OCI-LY3 (cell line): ENCODE measurements around the gene SLC8A1.

Source experiments
- H2AFZ ChIP-seq: fragments of 200-600, 300-600 bp; shearing (Covaris generic); 2 replicates; pipeline ENCODE4 v1.6.0; 2014; ENCODE audit warnings: antibody characterized with exemption, low read depth, low read length
- H3K27ac ChIP-seq: fragments of 200-600, 300-600 bp; sonication (generic); 2 replicates; pipeline ENCODE4 v1.5.1; 2014; ENCODE audit warnings: mild to moderate bottlenecking, low read length, moderate library complexity, mixed read lengths
- H3K27me3 ChIP-seq: fragments of 200-600, 300-600 bp; sonication (generic); 2 replicates; pipeline ENCODE4 v1.6.1; 2014; ENCODE audit warnings: low read depth, low read length, mixed read lengths
- H3K36me3 ChIP-seq: fragments of 200-600, 300-600 bp; sonication (generic); replicated peaks from 2 replicates; pipeline ENCODE3; 2014; ENCODE audit warnings: low read depth, low read length, mixed read lengths
- H3K4me1 ChIP-seq: fragments of 300-600, 200-600 bp; sonication (generic); 2 replicates; pipeline ENCODE4 v1.6.1; 2014; ENCODE audit warnings: low read length, mixed read lengths
- H3K4me2 ChIP-seq: fragments of 200-600, 300-600 bp; sonication (generic); 2 replicates; pipeline ENCODE4 v1.6.1; 2014; ENCODE audit warnings: low read length, mixed read lengths
- H3K4me3 ChIP-seq: fragments of 300-600, 200-600 bp; sonication (generic); 2 replicates; pipeline ENCODE4 v1.5.1; 2014; ENCODE audit warnings: antibody characterized with exemption, mild to moderate bottlenecking, low read length, moderate library complexity
- H3K79me2 ChIP-seq: fragments of 300-600, 200-600 bp; shearing (Covaris generic); 2 replicates; pipeline ENCODE4 v1.6.1; 2014; ENCODE audit warnings: mild to moderate bottlenecking, low read length, mixed read lengths
- H3K9ac ChIP-seq: fragments of 300-600, 200-600 bp; shearing (Covaris generic); 2 replicates; pipeline ENCODE4 v1.6.0; 2014; ENCODE audit warnings: mild to moderate bottlenecking, low read length, moderate library complexity
- H3K9me3 ChIP-seq: fragments of 200-600, 300-600 bp; shearing (Covaris generic); 2 replicates; pipeline ENCODE4 v1.6.1; 2014; ENCODE audit warnings: low read length, mixed read lengths; ENCODE audit not compliant: insufficient read depth
- H4K20me1 ChIP-seq: fragments of 200-600, 300-600 bp; sonication (generic); 2 replicates; pipeline ENCODE4 v1.6.1; 2016; ENCODE audit warnings: low read length, mixed read lengths; ENCODE audit not compliant: insufficient read depth
- EZH2phosphoT487 ChIP-seq: fragments of 200-600 bp; shearing (Covaris generic); IDR thresholded peaks from 2 replicates; pipeline ENCODE4 v1.6.1; 2018; ENCODE audit warnings: antibody characterized with exemption, mixed run types, low read depth
- TF ChIP-seq, protein P1 (sequence below): fragments of 200-600, 300-600 bp; sonication (generic); IDR thresholded peaks from 2 replicates; pipeline ENCODE4 v1.5.1; 2014; ENCODE audit warnings: antibody characterized with exemption, low read length, low read depth

The SLC8A1 gene

DNA sequence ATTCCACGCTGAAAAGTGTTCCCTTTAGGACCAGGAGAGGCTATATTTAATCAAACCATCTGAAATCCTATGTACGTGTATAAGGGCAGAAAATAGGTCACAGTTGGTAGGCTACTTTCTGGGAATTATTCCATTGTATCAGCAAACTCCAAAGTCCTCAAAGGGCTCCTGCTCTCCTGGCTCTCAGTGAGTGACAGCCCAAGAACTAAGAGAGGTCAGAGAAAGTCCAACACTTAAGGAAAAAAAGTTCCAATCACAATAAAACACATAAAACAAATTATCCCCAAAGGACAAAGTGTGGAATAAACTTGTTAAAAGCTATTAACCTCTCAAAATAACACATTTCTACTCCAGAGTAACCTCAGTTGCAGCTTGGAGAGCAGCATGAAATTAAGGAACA is 183.3 kb downstream of the SLC8A1 start:
- no peak overlapping the region for H3K4me2 ChIP-seq
- H2AFZ ChIP-seq: no peak overlapping the region
- H3K4me3 ChIP-seq: no peak overlapping the region
- H3K9ac ChIP-seq: no peak overlapping the region
- TF ChIP-seq, protein P1, sequence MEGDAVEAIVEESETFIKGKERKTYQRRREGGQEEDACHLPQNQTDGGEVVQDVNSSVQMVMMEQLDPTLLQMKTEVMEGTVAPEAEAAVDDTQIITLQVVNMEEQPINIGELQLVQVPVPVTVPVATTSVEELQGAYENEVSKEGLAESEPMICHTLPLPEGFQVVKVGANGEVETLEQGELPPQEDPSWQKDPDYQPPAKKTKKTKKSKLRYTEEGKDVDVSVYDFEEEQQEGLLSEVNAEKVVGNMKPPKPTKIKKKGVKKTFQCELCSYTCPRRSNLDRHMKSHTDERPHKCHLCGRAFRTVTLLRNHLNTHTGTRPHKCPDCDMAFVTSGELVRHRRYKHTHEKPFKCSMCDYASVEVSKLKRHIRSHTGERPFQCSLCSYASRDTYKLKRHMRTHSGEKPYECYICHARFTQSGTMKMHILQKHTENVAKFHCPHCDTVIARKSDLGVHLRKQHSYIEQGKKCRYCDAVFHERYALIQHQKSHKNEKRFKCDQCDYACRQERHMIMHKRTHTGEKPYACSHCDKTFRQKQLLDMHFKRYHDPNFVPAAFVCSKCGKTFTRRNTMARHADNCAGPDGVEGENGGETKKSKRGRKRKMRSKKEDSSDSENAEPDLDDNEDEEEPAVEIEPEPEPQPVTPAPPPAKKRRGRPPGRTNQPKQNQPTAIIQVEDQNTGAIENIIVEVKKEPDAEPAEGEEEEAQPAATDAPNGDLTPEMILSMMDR: no peak
- no peak for TF ChIP-seq EZH2phosphoT487
- H3K36me3 ChIP-seq: no peaks in the 10 kb centered on the region
- no peak overlapping the region for H3K27ac ChIP-seq
- no peaks in the 10 kb centered on the region for H3K79me2 ChIP-seq
- no peaks in the 10 kb centered on the region for H3K27me3 ChIP-seq
- no peaks in the 10 kb centered on the region for H3K4me1 ChIP-seq
- H3K9me3 ChIP-seq: no peaks in the 10 kb centered on the region
- no peaks in the 10 kb centered on the region for H4K20me1 ChIP-seq

DNA sequence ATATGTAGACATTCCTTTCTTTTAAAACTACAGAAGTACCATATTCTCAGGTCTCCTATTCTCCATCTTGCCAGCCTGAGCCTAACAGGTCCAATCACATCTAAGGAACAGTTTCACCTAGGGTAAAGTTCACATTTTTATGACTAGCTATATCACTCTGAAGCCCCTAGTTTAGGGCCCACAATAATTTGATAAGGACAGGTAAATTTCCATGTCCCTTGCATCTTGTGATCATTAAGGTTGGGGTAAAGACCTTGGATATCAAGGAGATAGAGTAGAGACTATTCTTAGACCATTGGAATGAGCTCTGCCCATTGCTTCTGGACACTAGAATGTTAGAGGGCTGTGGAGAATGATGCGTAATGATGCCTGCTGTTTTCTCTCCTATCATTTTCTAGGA is 185.7 kb downstream of the SLC8A1 start:
- TF ChIP-seq, protein P1: no peak
- no peak for TF ChIP-seq EZH2phosphoT487

DNA sequence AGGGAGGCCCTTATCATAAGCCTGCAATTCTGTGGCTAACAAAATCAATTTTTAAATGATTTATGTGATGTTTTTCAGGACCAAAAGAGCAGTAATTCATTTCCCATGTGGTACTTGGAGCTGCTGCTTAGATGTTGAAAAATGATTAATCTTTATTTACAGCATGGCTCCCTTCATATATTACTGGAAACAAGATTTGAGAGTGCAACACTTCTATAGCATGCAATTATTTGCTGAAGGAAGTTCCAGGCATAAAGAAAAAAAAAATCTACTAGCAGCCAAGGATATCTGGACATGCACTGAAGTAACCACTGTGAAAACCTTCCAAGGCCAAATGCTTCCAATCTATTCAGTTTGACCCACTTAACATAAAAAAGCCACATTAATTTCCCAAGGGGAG is 186.3 kb downstream of the SLC8A1 start:
- Histone ChIP-seq H3K27me3 (no peaks in the 10 kb centered on the region), H2AFZ (no peak overlapping the region), H3K36me3 (no peaks in the 10 kb centered on the region), H4K20me1 (no peaks in the 10 kb centered on the region), H3K4me2 (no peak overlapping the region), H3K4me1 (peaks cover 4% of the 10 kb centered on the region), H3K79me2 (no peaks in the 10 kb centered on the region), H3K9ac (no peak overlapping the region), H3K4me3 (no peak overlapping the region), H3K9me3 (no peaks in the 10 kb centered on the region), H3K27ac (no peak overlapping the region)
- TF ChIP-seq, protein P1: no peak
- TF ChIP-seq EZH2phosphoT487: no peak

More for the DNA sequence above, 185.7 kb downstream of the SLC8A1 start:
- Histone ChIP-seq H3K27ac (no peak overlapping the region), H3K79me2 (no peaks in the 10 kb centered on the region), H3K9me3 (no peaks in the 10 kb centered on the region), H3K4me1 (no peaks in the 10 kb centered on the region), H3K36me3 (no peaks in the 10 kb centered on the region), H2AFZ (no peak overlapping the region), H3K4me3 (no peak overlapping the region), H3K4me2 (no peak overlapping the region), H3K27me3 (no peaks in the 10 kb centered on the region), H4K20me1 (no peaks in the 10 kb centered on the region), H3K9ac (no peak overlapping the region)

DNA sequence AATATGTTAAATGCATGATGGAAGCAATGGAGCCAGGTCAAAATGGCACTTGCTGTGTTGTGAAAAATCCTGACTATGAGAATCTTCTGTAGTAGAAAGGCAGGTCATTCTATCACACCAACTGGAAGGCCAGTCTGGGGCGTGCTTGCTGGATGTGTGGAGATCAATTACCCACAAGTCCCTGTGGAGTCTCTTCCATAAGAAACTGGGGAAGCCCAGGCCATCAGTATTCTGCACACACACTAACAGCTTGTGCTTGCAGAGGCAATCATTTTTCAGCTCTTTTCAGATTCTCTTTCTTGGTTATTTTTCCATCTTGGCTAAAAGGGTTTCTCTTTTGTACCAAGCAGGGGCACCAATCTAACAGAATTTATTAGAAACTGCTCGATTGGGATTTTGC is 190.8 kb downstream of the SLC8A1 start:
- TF ChIP-seq, protein P1: no peak
- no peak for TF ChIP-seq EZH2phosphoT487
- Histone ChIP-seq H3K9ac (no peak overlapping the region), H4K20me1 (no peaks in the 10 kb centered on the region), H2AFZ (no peak overlapping the region), H3K4me2 (no peak overlapping the region), H3K27ac (no peak overlapping the region), H3K4me3 (no peak overlapping the region), H3K36me3 (no peaks in the 10 kb centered on the region), H3K79me2 (no peaks in the 10 kb centered on the region), H3K4me1 (peaks cover 10% of the 10 kb centered on the region), H3K27me3 (no peaks in the 10 kb centered on the region), H3K9me3 (no peaks in the 10 kb centered on the region)
